22Rv1 (cell line): ENCODE results near the gene BDH1.

Experiments
- ZFX ChIP-seq: fragments of 450-650 bp; IDR thresholded peaks from 2 replicates; pipeline ENCODE4 v1.6.1; 2017; ENCODE audit warnings: antibody characterized with exemption, borderline replicate concordance
- TF ChIP-seq, protein P1 (sequence below): fragments of 450-650 bp; IDR thresholded peaks from 2 replicates; pipeline ENCODE4 v1.5.1; 2017; ENCODE audit warnings: mild to moderate bottlenecking

DNA sequence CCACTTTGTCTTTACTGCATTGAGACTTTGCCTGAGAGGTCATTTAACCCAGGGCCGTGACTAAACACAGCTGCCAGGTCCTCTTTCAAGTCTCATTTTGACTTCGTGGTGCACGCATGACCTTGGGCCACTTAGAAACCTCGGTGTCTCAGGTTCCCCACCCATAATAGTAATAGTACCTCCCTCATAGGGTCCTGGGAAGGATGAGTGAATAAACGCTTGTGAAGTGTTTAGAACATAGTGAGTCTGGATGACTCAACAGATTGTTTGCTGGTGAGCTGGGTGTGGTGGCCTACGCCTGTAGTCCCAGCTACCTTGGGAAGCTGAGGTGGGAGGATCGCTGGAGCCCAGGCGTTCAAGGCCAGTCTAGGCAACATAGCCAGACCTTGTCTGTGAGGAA lies 56.3 kb downstream of the BDH1 start:
- TF ChIP-seq, protein P1, sequence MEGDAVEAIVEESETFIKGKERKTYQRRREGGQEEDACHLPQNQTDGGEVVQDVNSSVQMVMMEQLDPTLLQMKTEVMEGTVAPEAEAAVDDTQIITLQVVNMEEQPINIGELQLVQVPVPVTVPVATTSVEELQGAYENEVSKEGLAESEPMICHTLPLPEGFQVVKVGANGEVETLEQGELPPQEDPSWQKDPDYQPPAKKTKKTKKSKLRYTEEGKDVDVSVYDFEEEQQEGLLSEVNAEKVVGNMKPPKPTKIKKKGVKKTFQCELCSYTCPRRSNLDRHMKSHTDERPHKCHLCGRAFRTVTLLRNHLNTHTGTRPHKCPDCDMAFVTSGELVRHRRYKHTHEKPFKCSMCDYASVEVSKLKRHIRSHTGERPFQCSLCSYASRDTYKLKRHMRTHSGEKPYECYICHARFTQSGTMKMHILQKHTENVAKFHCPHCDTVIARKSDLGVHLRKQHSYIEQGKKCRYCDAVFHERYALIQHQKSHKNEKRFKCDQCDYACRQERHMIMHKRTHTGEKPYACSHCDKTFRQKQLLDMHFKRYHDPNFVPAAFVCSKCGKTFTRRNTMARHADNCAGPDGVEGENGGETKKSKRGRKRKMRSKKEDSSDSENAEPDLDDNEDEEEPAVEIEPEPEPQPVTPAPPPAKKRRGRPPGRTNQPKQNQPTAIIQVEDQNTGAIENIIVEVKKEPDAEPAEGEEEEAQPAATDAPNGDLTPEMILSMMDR, result no peak
- TF ChIP-seq ZFX, result no peak
